Measurements from ENCODE around the gene PMCH.

PMCH gene

GRCh38 chr12:102174761-102175160 is 22.9 kb downstream of the PMCH start:
- DNase-seq (ENCODE audit: low spot score), result no peak
- in situ Hi-C loops (cut with MboI; ENCODE audit: low sequenced_read_pairs, unreplicated experiment), result no loop called here
- no peak for TF ChIP-seq CTCF (IDR thresholded peaks at IDR 0.05; ENCODE audit: borderline replicate concordance, control extremely low read depth, extremely low read depth, insufficient read depth, missing control alignments)

GRCh38 chr12:102174117-102174516 is 23.5 kb downstream of the PMCH start:
- in situ Hi-C loops (cut with MboI; ENCODE audit: low sequenced_read_pairs, unreplicated experiment), result no loop called here
- no peak for DNase-seq (ENCODE audit: low spot score)
- TF ChIP-seq CTCF (IDR thresholded peaks at IDR 0.05; ENCODE audit: borderline replicate concordance, control extremely low read depth, extremely low read depth, insufficient read depth, missing control alignments), result no peak

- no peak for DNase-seq (ENCODE audit: low spot score)
- in situ Hi-C loops (cut with MboI; ENCODE audit: low sequenced_read_pairs, unreplicated experiment), result no loop called here
- TF ChIP-seq CTCF (IDR thresholded peaks at IDR 0.05; ENCODE audit: borderline replicate concordance, control extremely low read depth, extremely low read depth, insufficient read depth, missing control alignments), result no peak
Observed at GRCh38 chr12:102172436-102172835, 25.2 kb downstream of the PMCH start.

- TF ChIP-seq CTCF (IDR thresholded peaks at IDR 0.05; ENCODE audit: borderline replicate concordance, control extremely low read depth, extremely low read depth, insufficient read depth, missing control alignments), result no peak
- no peak for DNase-seq (ENCODE audit: low spot score)
- in situ Hi-C loops (cut with MboI; ENCODE audit: low sequenced_read_pairs, unreplicated experiment), result no loop called here
Observed at GRCh38 chr12:102171951-102172350, 25.7 kb downstream of the PMCH start.

GRCh38 chr12:102169922-102170621 is 27.6 kb downstream of the PMCH start:
- in situ Hi-C loops (cut with MboI; ENCODE audit: low sequenced_read_pairs, unreplicated experiment), result no loop called here
- TF ChIP-seq CTCF (IDR thresholded peaks at IDR 0.05; ENCODE audit: borderline replicate concordance, control extremely low read depth, extremely low read depth, insufficient read depth, missing control alignments), result peak; percentile 51
- peak; percentile 35 for DNase-seq (ENCODE audit: low spot score)

- in situ Hi-C loops (cut with MboI; ENCODE audit: low sequenced_read_pairs, unreplicated experiment), result no loop called here
- peak; percentile 27 for DNase-seq (ENCODE audit: low spot score)
- no peak for TF ChIP-seq CTCF (IDR thresholded peaks at IDR 0.05; ENCODE audit: borderline replicate concordance, control extremely low read depth, extremely low read depth, insufficient read depth, missing control alignments)
Observed at GRCh38 chr12:102167821-102168604, 29.6 kb downstream of the PMCH start.
